Measurements from ENCODE around the gene LRRC4C. TPM values are rescaled to one million over a fixed set of nuclear protein-coding genes. Genes with fewer than 3 reads are reported as not detected.

Gene LRRC4C
- total RNA-seq, 1 experiment from 2014 or later, result 0.13 TPM

DNA sequence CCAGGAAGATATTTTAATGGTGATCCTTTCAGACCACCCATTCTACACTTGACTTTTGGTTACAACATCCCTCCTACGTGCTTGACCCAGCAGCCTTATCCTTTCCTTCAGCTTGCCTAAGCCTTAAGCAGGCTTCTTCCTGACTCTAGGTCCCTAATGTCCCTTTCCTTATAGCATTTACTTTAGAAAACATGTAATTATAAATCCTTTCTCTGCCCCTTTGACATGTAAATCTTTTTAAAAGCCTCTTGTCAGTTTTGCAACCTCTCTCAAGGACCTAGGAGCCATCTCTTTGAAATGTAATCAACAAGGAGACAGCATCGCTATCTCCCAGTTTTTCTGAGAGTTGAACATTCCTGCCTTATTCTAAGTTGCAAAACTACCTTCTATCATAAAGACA lies 1255.2 kb downstream of the LRRC4C start:
- Histone ChIP-seq H2BK15ac (ENCODE audit: low read depth, low read length) (no peak overlapping the region), H3K9ac (ENCODE audit: extremely low read depth, insufficient read length, low read length) (no peak overlapping the region)

More for the DNA sequence above, 1255.2 kb downstream of the LRRC4C start:
- Histone ChIP-seq H4K20me1 (ENCODE audit: control insufficient read depth, insufficient read depth, insufficient read length) (no peaks in the 10 kb centered on the region), H2AK5ac (ENCODE audit: insufficient read length, low read length) (no peak overlapping the region), H3K18ac (ENCODE audit: insufficient read length, low read depth, low read length) (no peak overlapping the region), H2BK5ac (ENCODE audit: insufficient read length, low read length) (no peak overlapping the region), H3K27ac (ENCODE audit: insufficient read length, low read depth, low read length) (no peak overlapping the region), H3K56ac (ENCODE audit: insufficient read length, low read depth, low read length) (no peak overlapping the region), H4K8ac (replicated peaks; ENCODE audit: insufficient read length, low read depth, low read length) (no peak overlapping the region), H2BK12ac (ENCODE audit: insufficient read length, low read depth, low read length) (no peak overlapping the region), H3K4me2 (ENCODE audit: insufficient read depth, insufficient read length, low read length) (peak overlapping the region; percentile 37), H3T11ph (ENCODE audit: low read length) (no peak overlapping the region), H3K4ac (ENCODE audit: low read depth, low read length) (no peak overlapping the region), H3K14ac (ENCODE audit: insufficient read depth, low read length) (no peak overlapping the region), H3K79me2 (ENCODE audit: insufficient read depth, low read length) (no peaks in the 10 kb centered on the region), H2BK120ac (ENCODE audit: low read depth, low read length, poor library complexity, severe bottlenecking) (no peak overlapping the region), H3K27me3 (ENCODE audit: insufficient read depth, low read length) (peaks cover 60% of the 10 kb centered on the region), H2AFZ (ENCODE audit: low read length) (no peak overlapping the region), H3K9me3 (ENCODE audit: control insufficient read depth, low read depth, low read length) (no peaks in the 10 kb centered on the region), H2BK20ac (ENCODE audit: low read depth, low read length, poor library complexity, severe bottlenecking) (no peak overlapping the region), H3K79me1 (ENCODE audit: insufficient read depth, low read depth, low read length, poor library complexity, severe bottlenecking) (no peaks in the 10 kb centered on the region), H3K4me1 (ENCODE audit: insufficient read depth, low read length) (no peaks in the 10 kb centered on the region), H4K5ac (ENCODE audit: insufficient read length, low read depth, low read length) (no peak overlapping the region), H3K23me2 (ENCODE audit: insufficient read length, low read depth, low read length, poor library complexity, severe bottlenecking) (no peaks in the 10 kb centered on the region), H4K91ac (ENCODE audit: insufficient read length, low read depth, low read length) (no peak overlapping the region), H3K23ac (ENCODE audit: insufficient read length, low read depth, low read length) (no peak overlapping the region)
- Mint-ChIP-seq H3K27ac (peak overlapping the region in 1 of 3 experiments; percentile 21; a peak in 1 of 7 replicates), H3K4me3 (no peak overlapping the region), H3K9me3 (no peaks in the 10 kb centered on the region; a peak in 2 of 5 replicates), H3K36me3 (ENCODE audit: insufficient read depth in 1 of 3, low read depth in 3 of 3) (no peaks in the 10 kb centered on the region), H3K27me3 (ENCODE audit: low read depth) (peaks cover 97% of the 10 kb centered on the region), H3K4me1 (peaks cover 39 to 54% of the 10 kb centered on the region in 2 experiments)
- no CpG with 5 or more reads among the region's 2 CpGs for whole genome bisulfite sequencing (ENCODE audit: extremely low coverage, insufficient read length, low lambda C conversion rate)
- TF ChIP-seq, protein P1, sequence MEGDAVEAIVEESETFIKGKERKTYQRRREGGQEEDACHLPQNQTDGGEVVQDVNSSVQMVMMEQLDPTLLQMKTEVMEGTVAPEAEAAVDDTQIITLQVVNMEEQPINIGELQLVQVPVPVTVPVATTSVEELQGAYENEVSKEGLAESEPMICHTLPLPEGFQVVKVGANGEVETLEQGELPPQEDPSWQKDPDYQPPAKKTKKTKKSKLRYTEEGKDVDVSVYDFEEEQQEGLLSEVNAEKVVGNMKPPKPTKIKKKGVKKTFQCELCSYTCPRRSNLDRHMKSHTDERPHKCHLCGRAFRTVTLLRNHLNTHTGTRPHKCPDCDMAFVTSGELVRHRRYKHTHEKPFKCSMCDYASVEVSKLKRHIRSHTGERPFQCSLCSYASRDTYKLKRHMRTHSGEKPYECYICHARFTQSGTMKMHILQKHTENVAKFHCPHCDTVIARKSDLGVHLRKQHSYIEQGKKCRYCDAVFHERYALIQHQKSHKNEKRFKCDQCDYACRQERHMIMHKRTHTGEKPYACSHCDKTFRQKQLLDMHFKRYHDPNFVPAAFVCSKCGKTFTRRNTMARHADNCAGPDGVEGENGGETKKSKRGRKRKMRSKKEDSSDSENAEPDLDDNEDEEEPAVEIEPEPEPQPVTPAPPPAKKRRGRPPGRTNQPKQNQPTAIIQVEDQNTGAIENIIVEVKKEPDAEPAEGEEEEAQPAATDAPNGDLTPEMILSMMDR (conservative IDR thresholded peaks at IDR 0.05), result no peak
- no peak for DNase-seq

Measured in H9 (cell line).